Measurements from ENCODE around the gene UBP1.
"Not testable (repeated sequence)": the region's sequence is repeated elsewhere in the genome, so short reads cannot be mapped to it uniquely, and the experiment has no call there.

The UBP1 gene

DNA sequence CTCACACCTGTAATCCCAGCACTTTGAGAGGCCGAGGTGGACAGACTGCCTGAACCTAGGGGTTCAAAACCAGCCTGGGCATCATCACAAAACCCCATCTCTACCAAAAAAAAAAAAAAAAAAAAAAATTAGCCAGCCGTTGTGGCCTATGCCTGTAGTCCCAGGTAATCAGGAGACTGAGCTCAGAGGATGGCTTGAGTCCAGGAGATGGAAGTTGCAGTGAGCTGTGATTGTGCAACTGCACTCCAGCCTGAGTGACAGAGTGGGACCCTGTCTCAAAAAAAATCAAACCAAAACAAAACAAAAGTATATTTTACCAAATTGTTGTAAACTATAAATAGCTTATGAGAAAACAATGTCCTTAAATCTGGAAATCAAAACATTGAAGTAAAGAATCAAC lies 34.7 kb upstream of the UBP1 start:
- H3K36me3 ChIP-seq (replicated peaks; ENCODE audit: low read depth, low read length) = peaks cover 3% of the 10 kb centered on the region
- no peak overlapping the region for H3K4me2 ChIP-seq (ENCODE audit: low read length)
- no peak overlapping the region for H3K9ac ChIP-seq (ENCODE audit: low read length)
- H3K27me3 ChIP-seq (ENCODE audit: low read depth, low read length) = no peaks in the 10 kb centered on the region
- H2AFZ ChIP-seq (ENCODE audit: low read depth, low read length) = no peak overlapping the region
- no peaks in the 10 kb centered on the region for H3K79me2 ChIP-seq (ENCODE audit: low read length)
- H3K4me1 ChIP-seq (ENCODE audit: low read length) = no peaks in the 10 kb centered on the region
- H3K9me3 ChIP-seq (ENCODE audit: insufficient read depth, low read length) = no peaks in the 10 kb centered on the region
- no peak overlapping the region for H3K4me3 ChIP-seq (ENCODE audit: low read length)
- H3K27ac ChIP-seq (ENCODE audit: low read length) = no peak overlapping the region
- no peaks in the 10 kb centered on the region for H4K20me1 ChIP-seq (ENCODE audit: insufficient read depth, low read length)
- TF ChIP-seq EZH2phosphoT487 (IDR thresholded peaks at IDR 0.05; ENCODE audit: low read depth) = no peak
- TF ChIP-seq, protein P1, sequence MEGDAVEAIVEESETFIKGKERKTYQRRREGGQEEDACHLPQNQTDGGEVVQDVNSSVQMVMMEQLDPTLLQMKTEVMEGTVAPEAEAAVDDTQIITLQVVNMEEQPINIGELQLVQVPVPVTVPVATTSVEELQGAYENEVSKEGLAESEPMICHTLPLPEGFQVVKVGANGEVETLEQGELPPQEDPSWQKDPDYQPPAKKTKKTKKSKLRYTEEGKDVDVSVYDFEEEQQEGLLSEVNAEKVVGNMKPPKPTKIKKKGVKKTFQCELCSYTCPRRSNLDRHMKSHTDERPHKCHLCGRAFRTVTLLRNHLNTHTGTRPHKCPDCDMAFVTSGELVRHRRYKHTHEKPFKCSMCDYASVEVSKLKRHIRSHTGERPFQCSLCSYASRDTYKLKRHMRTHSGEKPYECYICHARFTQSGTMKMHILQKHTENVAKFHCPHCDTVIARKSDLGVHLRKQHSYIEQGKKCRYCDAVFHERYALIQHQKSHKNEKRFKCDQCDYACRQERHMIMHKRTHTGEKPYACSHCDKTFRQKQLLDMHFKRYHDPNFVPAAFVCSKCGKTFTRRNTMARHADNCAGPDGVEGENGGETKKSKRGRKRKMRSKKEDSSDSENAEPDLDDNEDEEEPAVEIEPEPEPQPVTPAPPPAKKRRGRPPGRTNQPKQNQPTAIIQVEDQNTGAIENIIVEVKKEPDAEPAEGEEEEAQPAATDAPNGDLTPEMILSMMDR (IDR thresholded peaks at IDR 0.05; ENCODE audit: low read depth, low read length) = no peak

DNA sequence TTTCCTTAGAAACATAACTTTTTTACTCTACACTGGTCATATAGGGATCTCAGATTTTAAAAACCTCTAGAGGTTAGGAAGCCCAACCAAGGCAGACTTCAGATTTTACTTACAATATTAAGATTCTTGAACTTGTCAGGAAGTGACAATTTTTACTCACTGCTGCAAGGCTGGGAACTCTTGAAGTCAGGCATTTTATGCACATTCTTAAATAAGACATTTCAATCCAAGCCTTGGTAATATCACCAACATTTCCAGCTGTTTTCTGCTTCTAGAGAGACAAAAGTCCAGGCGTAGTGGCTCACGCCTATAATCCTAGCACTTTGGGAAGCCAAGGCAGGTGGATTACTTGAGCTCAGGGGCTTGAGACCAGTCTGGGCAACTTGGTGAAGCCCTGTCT lies 33.6 kb upstream of the UBP1 start:
- Histone ChIP-seq H2AFZ (ENCODE audit: low read depth, low read length) (no peak overlapping the region), H3K79me2 (ENCODE audit: low read length) (no peaks in the 10 kb centered on the region), H3K9me3 (ENCODE audit: insufficient read depth, low read length) (no peaks in the 10 kb centered on the region), H3K9ac (ENCODE audit: low read length) (no peak overlapping the region), H3K4me3 (ENCODE audit: low read length) (no peak overlapping the region), H3K36me3 (replicated peaks; ENCODE audit: low read depth, low read length) (no peaks in the 10 kb centered on the region), H3K27ac (ENCODE audit: low read length) (no peak overlapping the region), H3K4me1 (ENCODE audit: low read length) (no peaks in the 10 kb centered on the region), H3K4me2 (ENCODE audit: low read length) (no peak overlapping the region), H3K27me3 (ENCODE audit: low read depth, low read length) (no peaks in the 10 kb centered on the region), H4K20me1 (ENCODE audit: insufficient read depth, low read length) (no peaks in the 10 kb centered on the region)
- TF ChIP-seq, protein P1 (IDR thresholded peaks at IDR 0.05; ENCODE audit: low read depth, low read length) = no peak
- TF ChIP-seq EZH2phosphoT487 (IDR thresholded peaks at IDR 0.05; ENCODE audit: low read depth) = no peak

DNA sequence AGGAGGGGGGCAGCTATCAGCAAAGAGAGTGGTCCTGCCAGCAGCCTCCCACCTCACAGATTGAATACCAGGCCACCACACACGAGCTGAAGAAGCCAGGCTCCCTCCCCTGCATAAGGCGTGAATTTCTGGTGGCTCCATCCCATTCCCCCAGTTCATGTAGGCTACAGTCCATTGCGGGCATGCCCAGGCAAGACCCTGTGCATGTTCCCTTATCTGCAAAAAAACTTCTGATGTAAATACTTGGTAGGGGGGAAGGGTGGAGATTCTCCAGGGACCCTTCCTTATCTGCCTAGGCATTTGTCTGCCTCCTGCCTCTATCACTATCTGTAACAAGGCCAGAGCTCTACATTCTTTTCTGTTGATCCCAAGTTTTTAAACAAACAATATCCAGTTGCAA lies 27.6 kb upstream of the UBP1 start:
- Histone ChIP-seq H3K4me2 (ENCODE audit: low read length) (no peak overlapping the region), H3K9ac (ENCODE audit: low read length) (no peak overlapping the region), H3K9me3 (ENCODE audit: insufficient read depth, low read length) (no peaks in the 10 kb centered on the region), H3K4me1 (ENCODE audit: low read length) (no peaks in the 10 kb centered on the region), H2AFZ (ENCODE audit: low read depth, low read length) (no peak overlapping the region), H3K79me2 (ENCODE audit: low read length) (no peaks in the 10 kb centered on the region), H3K36me3 (replicated peaks; ENCODE audit: low read depth, low read length) (peaks cover 15% of the 10 kb centered on the region), H4K20me1 (ENCODE audit: insufficient read depth, low read length) (no peaks in the 10 kb centered on the region), H3K27me3 (ENCODE audit: low read depth, low read length) (no peaks in the 10 kb centered on the region), H3K27ac (ENCODE audit: low read length) (no peak overlapping the region), H3K4me3 (ENCODE audit: low read length) (no peak overlapping the region)
- TF ChIP-seq, protein P1 (IDR thresholded peaks at IDR 0.05; ENCODE audit: low read depth, low read length) = no peak
- no peak for TF ChIP-seq EZH2phosphoT487 (IDR thresholded peaks at IDR 0.05; ENCODE audit: low read depth)

DNA sequence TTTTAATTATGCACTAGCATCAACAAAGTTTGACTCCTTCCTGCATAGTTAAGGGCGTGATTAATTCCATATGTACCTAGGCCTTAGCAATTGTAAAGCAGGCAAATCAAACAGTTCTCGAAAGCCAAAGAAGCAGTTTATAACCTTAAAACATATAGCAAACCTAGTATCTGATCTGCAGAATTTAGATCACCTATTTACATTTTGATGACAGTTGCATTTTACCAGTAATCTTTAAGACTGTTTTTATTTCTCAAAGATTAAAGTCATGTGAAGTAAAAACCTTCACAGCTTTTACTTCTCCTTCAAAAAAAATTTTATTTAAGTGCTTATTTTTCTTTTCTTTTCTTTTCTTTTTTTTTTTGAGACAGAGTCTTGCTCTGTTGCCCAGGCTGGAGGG lies 20.9 kb upstream of the UBP1 start:
- no peak overlapping the region for H3K9ac ChIP-seq (ENCODE audit: low read length)
- no peaks in the 10 kb centered on the region for H4K20me1 ChIP-seq (ENCODE audit: insufficient read depth, low read length)
- TF ChIP-seq, protein P1 (IDR thresholded peaks at IDR 0.05; ENCODE audit: low read depth, low read length) = no peak
- no peak for TF ChIP-seq EZH2phosphoT487 (IDR thresholded peaks at IDR 0.05; ENCODE audit: low read depth)
- no peaks in the 10 kb centered on the region for H3K27me3 ChIP-seq (ENCODE audit: low read depth, low read length)
- peaks cover 8% of the 10 kb centered on the region for H3K36me3 ChIP-seq (replicated peaks; ENCODE audit: low read depth, low read length)
- no peak overlapping the region for H3K27ac ChIP-seq (ENCODE audit: low read length)
- no peak overlapping the region for H2AFZ ChIP-seq (ENCODE audit: low read depth, low read length)
- H3K4me2 ChIP-seq (ENCODE audit: low read length) = no peak overlapping the region
- H3K79me2 ChIP-seq (ENCODE audit: low read length) = no peaks in the 10 kb centered on the region
- H3K4me1 ChIP-seq (ENCODE audit: low read length) = no peaks in the 10 kb centered on the region
- H3K4me3 ChIP-seq (ENCODE audit: low read length) = no peak overlapping the region
- H3K9me3 ChIP-seq (ENCODE audit: insufficient read depth, low read length) = no peaks in the 10 kb centered on the region

DNA sequence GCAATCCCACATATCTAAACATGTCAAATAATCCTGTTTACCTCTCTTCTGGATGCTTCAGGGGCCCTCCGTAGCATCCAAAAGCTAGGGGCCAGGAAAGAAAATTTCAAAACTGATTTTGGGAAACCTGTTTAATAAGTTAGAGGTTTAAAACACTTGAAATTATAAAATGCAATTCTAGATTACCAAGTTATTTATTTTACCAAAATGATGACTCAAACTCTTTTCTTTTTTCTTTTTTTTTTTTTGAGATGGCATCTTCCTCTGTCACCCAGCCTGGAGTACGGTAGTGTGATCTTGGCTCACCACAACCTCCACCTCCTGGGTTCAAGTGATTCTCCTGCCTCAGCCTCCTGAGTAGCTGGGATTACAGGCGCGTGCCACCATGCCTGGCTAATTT lies 19.4 kb upstream of the UBP1 start:
- H3K9ac ChIP-seq (ENCODE audit: low read length); H3K4me2 ChIP-seq (ENCODE audit: low read length); H2AFZ ChIP-seq (ENCODE audit: low read depth, low read length); H3K79me2 ChIP-seq (ENCODE audit: low read length); H4K20me1 ChIP-seq (ENCODE audit: insufficient read depth, low read length); H3K9me3 ChIP-seq (ENCODE audit: insufficient read depth, low read length); H3K4me1 ChIP-seq (ENCODE audit: low read length); H3K36me3 ChIP-seq (replicated peaks; ENCODE audit: low read depth, low read length); H3K27me3 ChIP-seq (ENCODE audit: low read depth, low read length); H3K27ac ChIP-seq (ENCODE audit: low read length); H3K4me3 ChIP-seq (ENCODE audit: low read length): not testable (repeated sequence)
